HG02678 (cell line): ENCODE data around the gene ANO2.
"Not testable (repeated sequence)": the region's sequence is repeated elsewhere in the genome, so short reads cannot be mapped to it uniquely, and the experiment has no call there.

Experiments used
- ATAC-seq: cut with Tn5 transposase; IDR thresholded peaks from one replicate; pipeline ENCODE4 v1.9.1; 2021; ENCODE audit warnings: mild to moderate bottlenecking, moderate library complexity; ENCODE audit not compliant: unreplicated experiment

The ANO2 gene

GRCh38 chr12:5840944-5841343, 104.1 kb downstream of the ANO2 start:
- ATAC-seq = no peak

GRCh38 chr12:5830111-5830510, 114.9 kb downstream of the ANO2 start:
- no peak for ATAC-seq

GRCh38 chr12:5827591-5827990, 117.5 kb downstream of the ANO2 start:
- no peak for ATAC-seq

GRCh38 chr12:5825761-5826160, 119.3 kb downstream of the ANO2 start:
- not testable (repeated sequence) for ATAC-seq

GRCh38 chr12:5818877-5819276, 126.2 kb downstream of the ANO2 start:
- ATAC-seq = not testable (repeated sequence)

GRCh38 chr12:5817246-5817645, 127.8 kb downstream of the ANO2 start:
- ATAC-seq = no peak

GRCh38 chr12:5809586-5809985, 135.5 kb downstream of the ANO2 start:
- no peak for ATAC-seq

GRCh38 chr12:5808981-5809380, 136.1 kb downstream of the ANO2 start:
- no peak for ATAC-seq

GRCh38 chr12:5807514-5808219, 137.4 kb downstream of the ANO2 start:
- no peak for ATAC-seq

- no peak for ATAC-seq
Observed at GRCh38 chr12:5807090-5807414, 138.0 kb downstream of the ANO2 start.

GRCh38 chr12:5806371-5807089, 138.5 kb downstream of the ANO2 start:
- no peak for ATAC-seq

GRCh38 chr12:5803532-5803931, 141.5 kb downstream of the ANO2 start:
- no peak for ATAC-seq

GRCh38 chr12:5798242-5799015, 146.6 kb downstream of the ANO2 start:
- ATAC-seq = no peak

GRCh38 chr12:5797661-5798060, 147.4 kb downstream of the ANO2 start:
- ATAC-seq = no peak

- ATAC-seq = no peak
Observed at GRCh38 chr12:5796959-5797225, 148.2 kb downstream of the ANO2 start.

- ATAC-seq = no peak
Observed at GRCh38 chr12:5796171-5796958, 148.7 kb downstream of the ANO2 start.

- no peak for ATAC-seq
Observed at GRCh38 chr12:5794156-5794555, 150.9 kb downstream of the ANO2 start.

- no peak for ATAC-seq
Observed at GRCh38 chr12:5792343-5792742, 152.7 kb downstream of the ANO2 start.

- ATAC-seq = no peak
Observed at GRCh38 chr12:5789469-5789968, 155.5 kb downstream of the ANO2 start.

- ATAC-seq = no peak
Observed at GRCh38 chr12:5787828-5788227, 157.2 kb downstream of the ANO2 start.

GRCh38 chr12:5785601-5786000, 159.5 kb downstream of the ANO2 start:
- ATAC-seq = no peak
